ENCODE results near the gene SLC7A5.
A peak's percentile ranks its signal among the peaks of the same experiment; 100 is the strongest.
"Not testable (repeated sequence)": the region's sequence is repeated elsewhere in the genome, so short reads cannot be mapped to it uniquely, and the experiment has no call there.

Gene SLC7A5

DNA sequence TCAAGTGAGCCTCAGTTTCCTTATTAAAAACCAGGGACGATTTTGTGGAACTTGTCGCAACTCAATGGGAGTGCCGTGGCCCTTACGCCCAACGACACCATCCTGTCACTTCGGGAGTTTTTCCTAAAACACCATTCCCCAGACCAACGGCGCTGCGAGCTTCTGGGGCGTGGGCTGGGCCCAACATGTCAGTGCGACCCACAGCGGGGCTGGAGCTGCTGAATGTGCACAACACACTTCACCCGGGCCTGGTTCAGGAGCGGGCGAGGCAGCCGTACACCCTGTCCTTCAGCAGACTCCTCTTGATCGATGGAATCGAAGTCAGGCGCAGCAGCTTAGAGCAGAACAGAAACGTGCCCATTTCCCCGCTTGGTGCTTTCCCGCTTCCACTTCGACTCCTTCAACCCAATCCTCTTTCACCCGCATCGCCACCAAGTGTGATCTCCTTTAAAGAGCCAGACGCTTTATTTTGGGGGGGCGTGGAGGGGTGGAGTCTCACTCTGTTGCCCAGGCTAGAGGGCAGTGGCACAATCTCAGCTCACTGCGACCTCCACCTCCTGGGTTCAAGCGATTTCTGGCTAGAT, 13.2 kb upstream of the SLC7A5 start:
- DNase-seq (ENCODE audit: low read depth) = no peak
- TF ChIP-seq, protein P1, sequence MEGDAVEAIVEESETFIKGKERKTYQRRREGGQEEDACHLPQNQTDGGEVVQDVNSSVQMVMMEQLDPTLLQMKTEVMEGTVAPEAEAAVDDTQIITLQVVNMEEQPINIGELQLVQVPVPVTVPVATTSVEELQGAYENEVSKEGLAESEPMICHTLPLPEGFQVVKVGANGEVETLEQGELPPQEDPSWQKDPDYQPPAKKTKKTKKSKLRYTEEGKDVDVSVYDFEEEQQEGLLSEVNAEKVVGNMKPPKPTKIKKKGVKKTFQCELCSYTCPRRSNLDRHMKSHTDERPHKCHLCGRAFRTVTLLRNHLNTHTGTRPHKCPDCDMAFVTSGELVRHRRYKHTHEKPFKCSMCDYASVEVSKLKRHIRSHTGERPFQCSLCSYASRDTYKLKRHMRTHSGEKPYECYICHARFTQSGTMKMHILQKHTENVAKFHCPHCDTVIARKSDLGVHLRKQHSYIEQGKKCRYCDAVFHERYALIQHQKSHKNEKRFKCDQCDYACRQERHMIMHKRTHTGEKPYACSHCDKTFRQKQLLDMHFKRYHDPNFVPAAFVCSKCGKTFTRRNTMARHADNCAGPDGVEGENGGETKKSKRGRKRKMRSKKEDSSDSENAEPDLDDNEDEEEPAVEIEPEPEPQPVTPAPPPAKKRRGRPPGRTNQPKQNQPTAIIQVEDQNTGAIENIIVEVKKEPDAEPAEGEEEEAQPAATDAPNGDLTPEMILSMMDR (IDR thresholded peaks at IDR 0.05; ENCODE audit: low read depth, low read length, missing control alignments) = no peak
- no peak overlapping the region for H3K4me3 ChIP-seq (ENCODE audit: low read depth, low read length)
- in situ Hi-C loops (cut with HindIII; ENCODE audit: low sequenced_read_pairs) = no loop called here

DNA sequence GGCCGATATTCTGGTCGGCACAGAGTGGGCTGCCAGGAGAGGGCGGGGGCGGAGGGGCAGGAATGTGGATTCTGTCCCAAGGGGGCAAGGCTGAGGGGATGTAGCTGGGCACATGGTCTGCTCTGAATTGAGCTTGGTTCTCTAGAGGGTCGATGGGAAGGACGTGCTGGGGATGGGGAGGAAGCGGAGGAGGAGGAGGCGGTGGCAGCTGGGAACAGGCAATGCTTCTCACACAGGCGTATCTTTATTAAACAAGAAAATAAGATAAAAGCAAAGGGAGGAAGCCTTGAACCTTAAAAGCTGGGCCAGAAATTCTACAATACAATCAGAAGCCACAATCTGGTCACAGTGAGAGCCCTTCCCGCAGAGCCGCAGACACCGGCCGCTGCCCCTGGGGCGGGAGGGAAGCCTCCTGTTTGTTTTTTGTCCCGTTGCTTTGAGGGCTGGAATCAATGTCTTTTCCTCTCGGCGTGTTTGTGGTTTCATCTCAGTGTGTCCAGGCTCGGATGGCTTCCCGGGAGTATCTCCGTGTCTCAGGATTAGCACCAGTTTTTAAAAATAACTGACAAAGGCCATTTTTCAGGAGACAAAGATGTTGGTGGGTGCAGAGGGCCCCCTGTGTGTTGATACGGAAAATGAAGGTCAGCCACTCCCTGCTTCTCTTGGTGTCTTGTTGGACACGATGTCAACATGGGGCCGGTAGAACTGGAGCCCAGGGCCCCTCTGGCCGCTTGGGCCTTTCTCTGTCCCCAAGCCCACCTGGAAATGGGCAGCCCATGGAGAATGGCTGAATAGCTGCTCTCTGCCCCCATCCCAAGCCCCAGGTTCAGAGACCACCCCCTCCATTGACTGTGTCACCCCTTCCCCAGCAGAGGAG, 12.3 kb upstream of the SLC7A5 start:
- in situ Hi-C loops (cut with HindIII; ENCODE audit: low sequenced_read_pairs) = no loop called here
- H3K4me3 ChIP-seq (ENCODE audit: low read depth, low read length) = no peak overlapping the region
- DNase-seq (ENCODE audit: low read depth) = no peak
- TF ChIP-seq, protein P1 (IDR thresholded peaks at IDR 0.05; ENCODE audit: low read depth, low read length, missing control alignments) = no peak

DNA sequence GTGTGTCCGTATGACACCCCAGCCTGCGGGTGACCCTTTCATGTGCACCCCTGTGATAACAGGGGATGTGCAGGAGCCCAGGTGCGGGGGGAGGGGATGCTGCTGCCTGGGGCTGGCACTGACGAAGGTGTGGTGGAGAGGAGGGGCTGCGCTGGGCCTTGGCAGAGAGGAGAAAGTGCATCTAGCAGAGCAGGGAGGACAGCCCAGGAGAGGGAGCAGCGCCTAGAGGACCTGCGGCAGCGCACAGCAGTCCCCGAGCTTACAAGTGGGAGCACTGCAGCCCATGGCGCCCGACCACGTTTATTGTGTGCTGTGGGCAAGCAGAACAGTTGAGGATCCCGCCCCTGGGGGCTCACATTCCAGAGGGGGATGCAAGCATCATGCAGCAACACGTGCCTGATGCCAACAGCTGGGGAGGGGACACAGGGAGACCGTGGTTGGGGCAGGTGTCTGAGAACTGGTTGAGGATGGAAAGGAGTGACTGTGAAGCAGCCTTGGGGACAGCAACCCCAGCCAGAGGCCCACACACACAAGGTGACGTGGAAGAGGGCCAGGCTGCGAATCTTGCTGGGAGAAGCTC, 10.9 kb upstream of the SLC7A5 start:
- H3K4me3 ChIP-seq (ENCODE audit: low read depth, low read length) = no peak overlapping the region
- no peak for DNase-seq (ENCODE audit: low read depth)
- in situ Hi-C loops (cut with HindIII; ENCODE audit: low sequenced_read_pairs) = no loop called here
- TF ChIP-seq, protein P1 (IDR thresholded peaks at IDR 0.05; ENCODE audit: low read depth, low read length, missing control alignments) = no peak

DNA sequence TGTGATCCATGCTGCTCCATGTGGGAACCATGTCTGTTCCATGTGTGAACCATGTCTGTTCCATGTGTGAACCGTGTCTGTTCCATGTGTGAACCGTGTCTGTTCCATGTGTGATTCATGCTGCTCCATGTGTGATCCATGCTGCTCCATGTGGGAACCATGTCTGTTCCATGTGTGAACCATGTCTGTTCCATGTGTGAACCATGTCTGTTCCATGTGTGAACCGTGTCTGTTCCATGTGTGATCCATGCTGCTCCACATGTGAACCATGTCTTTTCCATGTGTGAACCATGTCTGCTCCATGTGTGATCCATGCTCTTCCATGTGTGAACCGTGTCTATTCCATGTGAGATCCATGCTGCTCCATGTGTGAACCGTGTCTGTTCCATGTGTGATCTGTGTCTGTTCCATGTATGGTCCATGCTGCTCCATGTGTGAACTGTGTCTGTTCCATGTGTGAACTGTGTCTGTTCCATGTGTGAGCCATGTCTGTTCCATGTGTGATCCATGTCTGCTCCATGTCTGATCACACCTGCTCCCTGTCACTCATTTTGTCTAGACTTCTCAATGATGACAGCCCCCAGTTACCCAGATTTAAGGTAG, 10.2 kb upstream of the SLC7A5 start:
- DNase-seq (ENCODE audit: low read depth); in situ Hi-C loops (cut with HindIII; ENCODE audit: low sequenced_read_pairs); H3K4me3 ChIP-seq (ENCODE audit: low read depth, low read length): not testable (repeated sequence)

DNA sequence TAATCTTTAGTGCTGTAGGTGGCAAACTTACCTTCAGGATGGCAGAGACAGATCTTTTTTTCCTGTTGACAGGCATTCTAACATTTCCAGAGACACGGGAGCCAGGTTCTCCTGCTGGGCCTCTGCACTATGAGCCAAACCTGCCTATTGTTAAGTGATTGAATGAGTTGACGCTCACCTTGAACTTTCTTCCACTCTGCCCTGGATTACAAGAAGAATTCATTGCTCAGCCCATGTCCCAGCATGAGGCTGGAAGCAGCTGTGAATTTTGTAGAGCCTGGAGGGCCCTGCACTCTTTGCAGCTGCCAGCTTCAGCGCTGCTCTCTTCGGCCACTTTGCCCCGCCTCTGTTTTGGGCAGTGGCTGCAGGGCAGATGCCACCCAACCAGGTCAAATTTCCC, 9.4 kb upstream of the SLC7A5 start:
- H3K4me3 ChIP-seq (ENCODE audit: low read depth, low read length) = no peak overlapping the region
- in situ Hi-C loops (cut with HindIII; ENCODE audit: low sequenced_read_pairs) = no loop called here
- TF ChIP-seq, protein P1 (IDR thresholded peaks at IDR 0.05; ENCODE audit: low read depth, low read length, missing control alignments) = no peak
- DNase-seq (ENCODE audit: low read depth) = no peak

DNA sequence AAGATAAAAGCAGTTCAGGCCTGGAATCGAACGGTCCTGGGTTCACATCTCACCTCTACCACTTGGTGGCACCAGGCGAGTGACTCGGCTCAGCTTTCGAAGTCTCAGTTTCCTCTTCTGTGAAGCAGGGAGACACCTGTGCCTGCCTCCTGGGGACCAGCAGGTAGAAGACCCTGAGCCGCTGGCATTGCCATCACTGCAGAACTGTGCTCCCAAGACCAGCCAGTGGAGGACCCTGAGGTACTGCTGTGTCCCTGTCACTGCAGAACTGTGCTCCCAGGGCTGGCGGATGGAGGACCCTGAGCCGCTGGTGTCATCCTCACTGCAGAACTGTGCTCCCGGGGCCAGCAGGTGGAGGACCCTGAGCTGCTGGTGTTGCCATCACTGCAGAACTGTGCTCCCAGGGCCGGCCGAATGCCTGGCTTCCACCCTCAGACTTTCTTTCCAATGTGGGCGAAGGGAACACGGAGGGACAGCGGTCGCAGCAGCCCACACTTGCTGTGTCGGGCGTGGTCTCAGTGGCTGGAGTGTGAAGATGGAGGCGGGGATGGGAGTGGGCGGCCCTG, 8.7 kb upstream of the SLC7A5 start:
- no peak overlapping the region for H3K4me3 ChIP-seq (ENCODE audit: low read depth, low read length)
- TF ChIP-seq, protein P1 (IDR thresholded peaks at IDR 0.05; ENCODE audit: low read depth, low read length, missing control alignments) = peak; percentile 16
- DNase-seq (ENCODE audit: low read depth) = no peak
- in situ Hi-C loops (cut with HindIII; ENCODE audit: low sequenced_read_pairs) = no loop called here
